SH-SY5Y (cell line): ENCODE results near the gene C17orf100.

Experiments
- GATA2 ChIP-seq: IDR thresholded peaks from 2 replicates; pipeline ENCODE4 v1.6.1; 2011; ENCODE audit warnings: mild to moderate bottlenecking, low read depth, low read length
- GATA3 ChIP-seq: IDR thresholded peaks from 2 replicates; pipeline ENCODE4 v1.6.1; 2011; ENCODE audit warnings: low read depth, mild to moderate bottlenecking, low read length, moderate library complexity

DNA sequence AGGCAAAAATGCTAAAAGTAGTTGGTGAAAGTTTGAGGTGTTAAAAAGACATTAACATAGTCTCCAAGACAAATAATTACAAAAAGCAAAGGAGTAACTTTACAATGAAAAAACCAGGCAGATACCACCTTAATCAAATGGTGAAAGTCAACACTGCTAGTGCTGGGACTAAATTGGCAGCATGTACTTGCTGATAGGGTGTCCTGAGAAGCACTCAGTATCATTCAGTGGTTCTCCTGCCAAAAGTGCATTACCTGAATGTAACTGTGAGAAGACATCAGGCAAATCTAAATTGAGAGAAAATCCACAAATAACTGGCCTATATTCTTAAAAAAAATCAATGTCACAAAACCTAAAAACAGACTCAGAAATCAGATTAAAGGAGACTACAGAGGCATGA lies 19.0 kb upstream of the C17orf100 start:
- TF ChIP-seq GATA2 = no peak
- TF ChIP-seq GATA3 = no peak
